Lung (tissue), 16 donors: Measurements from ENCODE around the gene LIG4. TPM values are rescaled to one million over a fixed set of nuclear protein-coding genes. Genes with fewer than 3 reads are reported as not detected.

Experiments
- ATAC-seq: fragments of 200-7000 bp; cut with Tn5 transposase; one replicate; pipeline ENCODE4 v1.9.1; 2020; ENCODE audit warnings: moderate number of reproducible peaks; ENCODE audit not compliant: insufficient read depth, low FRiP score
- DNase-seq, 3 donors: peaks; one replicate each; pipeline ENCODE4 v3.0.0-alpha.2; 2013 to 2017
- H3K27ac ChIP-seq, 2 donors: one replicate each; pipeline ENCODE4 v1.5.1; 2013; ENCODE audit warnings: mild to moderate bottlenecking in 2 of 2, moderate library complexity in 2 of 2, control low read depth in 1 of 2, inconsistent platforms in 1 of 2, low read depth in 1 of 2, low read length in 1 of 2
- H3K27me3 ChIP-seq, 3 donors: one replicate each; pipeline ENCODE4 v1.5.1; 2013; ENCODE audit warnings: low read length in 2 of 3; ENCODE audit not compliant: control insufficient read depth in 3 of 3, insufficient read depth in 3 of 3
- H3K36me3 ChIP-seq, 4 donors: one replicate each; pipeline ENCODE4 v1.5.1; 2013; ENCODE audit warnings: low read length in 4 of 4, mild to moderate bottlenecking in 1 of 4, moderate library complexity in 1 of 4; ENCODE audit not compliant: control insufficient read depth in 4 of 4, insufficient read depth in 4 of 4
- H3K4me1 ChIP-seq, 5 donors: one replicate each; pipeline ENCODE4 v1.5.1; 2013; ENCODE audit warnings: low read length in 5 of 5, mild to moderate bottlenecking in 2 of 5, moderate library complexity in 1 of 5; ENCODE audit not compliant: control insufficient read depth in 5 of 5, insufficient read depth in 5 of 5
- H3K4me3 ChIP-seq: one replicate; pipeline ENCODE4 v1.5.1; 2013; ENCODE audit warnings: mild to moderate bottlenecking, control low read depth, moderate library complexity
- H3K9ac ChIP-seq, 2 donors: one replicate each; pipeline ENCODE4 v1.5.1; 2013; ENCODE audit warnings: low read length in 2 of 2, control low read depth in 1 of 2; ENCODE audit not compliant: insufficient read depth in 1 of 2
- H3K9me3 ChIP-seq, 4 donors: one replicate each; pipeline ENCODE4 v1.5.1; 2013; ENCODE audit warnings: low read length in 3 of 4, mild to moderate bottlenecking in 1 of 4, moderate library complexity in 1 of 4; ENCODE audit not compliant: control insufficient read depth in 4 of 4, insufficient read depth in 3 of 4
- WGBS, 2 donors: extraction: QIAGEN DNeasy Blood & Tissue Kit; methylation state at CpG; one replicate each; pipeline ENCODE4 v1.1.7; 2013; 5-methylcytosine and 5-hydroxymethylcytosine counted together
- long read RNA-seq, 5 donors: transcript quantifications; one replicate each; lab custom pipeline, GENCODE V29; 2026
- polyA plus RNA-seq, 2 donors: library from polyadenylated mRNA; stranded (reverse); fragments of 200-250 nt; gene quantifications; one replicate each; pipeline ENCODE4 v1.2.1, GENCODE V29; 2013
- total RNA-seq, 2 donors: library from RNA; depleted of rRNA in 1 of 2; stranded (reverse); fragments of >200 nt in 1 of 2; gene quantifications; one replicate each; pipeline ENCODE4 v1.2.1, GENCODE V29; 2014 to 2021
- TF ChIP-seq, protein P1 (sequence below): IDR thresholded peaks from 2 replicates; pipeline ENCODE4 v1.5.1; 2012; ENCODE audit warnings: mild to moderate bottlenecking; ENCODE audit errors: control extremely low read depth, extremely low read depth
- donor health status: control.
- donor health status: control.
- donor health status: Bipolar disorder and iron deficiency.
- donor health status: healthy.
- donor health status: DM: yes; HTN: yes; CAD: no.

Gene LIG4
- 10 to 100 TPM in 1 of 2 donors, 1 to 10 TPM in 1; 8.6 to 10.4 TPM for total RNA-seq
- 1 to 10 TPM; 6.9 to 7.6 TPM for polyA plus RNA-seq
- long read RNA-seq, donor 1, partial matches to known transcripts, result 20 of 20 reads
- long read RNA-seq, donor 1, other reads (novel, unspliced or antisense), result 0 of 20 reads
- long read RNA-seq, donor 2, partial matches to known transcripts, result 17 of 17 reads
- long read RNA-seq, donor 2, other reads (novel, unspliced or antisense), result 0 of 17 reads
- long read RNA-seq, donor 3, partial matches to known transcripts, result 0 of 1 reads
- long read RNA-seq, donor 3, other reads (novel, unspliced or antisense), result 0 of 1 reads
- long read RNA-seq, donor 4, full-length matches to known transcripts, result 3 of 3 reads
- long read RNA-seq, donor 4, partial matches to known transcripts, result 0 of 3 reads
- long read RNA-seq, donor 4, other reads (novel, unspliced or antisense), result 0 of 3 reads
- long read RNA-seq, donor 5, full-length matches to known transcripts, result 8 of 8 reads
- long read RNA-seq, donor 5, partial matches to known transcripts, result 0 of 8 reads
- long read RNA-seq, donor 5, other reads (novel, unspliced or antisense), result 0 of 8 reads

DNA sequence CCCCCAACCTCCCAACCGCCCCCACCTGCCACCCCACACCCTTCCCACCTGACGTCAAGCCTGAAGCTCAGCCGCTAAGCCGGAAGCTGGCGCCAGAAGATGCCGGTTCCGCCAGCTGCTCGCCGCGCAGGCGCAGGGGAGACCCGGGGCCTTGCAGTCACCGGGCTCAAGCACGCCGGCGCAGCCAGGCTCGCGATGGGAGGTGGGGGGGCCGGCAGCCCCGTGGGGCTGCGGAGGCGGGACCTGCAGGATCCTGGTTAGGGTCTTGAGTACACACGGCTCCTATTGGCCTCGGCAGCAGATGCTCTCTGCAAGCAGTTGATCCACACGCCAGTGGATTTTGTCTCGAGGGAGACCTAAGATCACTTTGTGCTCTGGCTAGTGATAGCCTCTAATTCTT lies at the start of gene LIG4:
Gene LIG4, minus strand, starts transcription at position 101 of the 400 bp plus-strand sequence. CDS start 4,268 bp downstream, outside the sequence.
- H3K9ac ChIP-seq, result peak within 1 kb of the TSS; percentile 21 to 80
- H3K4me1 ChIP-seq, result peaks cover 10 to 39% (median 16%) of the 10 kb centered on the region in 5 donors
- H3K36me3 ChIP-seq, result peaks cover 0 to 4% (median 0%) of the 10 kb centered on the region in 4 donors
- peak; percentile 93 to 97 (median 95) for DNase-seq
- no peaks in the 10 kb centered on the region for H3K27me3 ChIP-seq
- peak within 1 kb of the TSS; percentile 36 to 86 for H3K27ac ChIP-seq
- 0% methylated on average over 22 to 25 of the region's 26 CpGs for whole genome bisulfite sequencing, 2 donors
- peak; percentile 53 for ATAC-seq
- H3K9me3 ChIP-seq, result no peaks in the 10 kb centered on the region
- H3K4me3 ChIP-seq, result peak within 1 kb of the TSS; percentile 27
- TF ChIP-seq, protein P1, sequence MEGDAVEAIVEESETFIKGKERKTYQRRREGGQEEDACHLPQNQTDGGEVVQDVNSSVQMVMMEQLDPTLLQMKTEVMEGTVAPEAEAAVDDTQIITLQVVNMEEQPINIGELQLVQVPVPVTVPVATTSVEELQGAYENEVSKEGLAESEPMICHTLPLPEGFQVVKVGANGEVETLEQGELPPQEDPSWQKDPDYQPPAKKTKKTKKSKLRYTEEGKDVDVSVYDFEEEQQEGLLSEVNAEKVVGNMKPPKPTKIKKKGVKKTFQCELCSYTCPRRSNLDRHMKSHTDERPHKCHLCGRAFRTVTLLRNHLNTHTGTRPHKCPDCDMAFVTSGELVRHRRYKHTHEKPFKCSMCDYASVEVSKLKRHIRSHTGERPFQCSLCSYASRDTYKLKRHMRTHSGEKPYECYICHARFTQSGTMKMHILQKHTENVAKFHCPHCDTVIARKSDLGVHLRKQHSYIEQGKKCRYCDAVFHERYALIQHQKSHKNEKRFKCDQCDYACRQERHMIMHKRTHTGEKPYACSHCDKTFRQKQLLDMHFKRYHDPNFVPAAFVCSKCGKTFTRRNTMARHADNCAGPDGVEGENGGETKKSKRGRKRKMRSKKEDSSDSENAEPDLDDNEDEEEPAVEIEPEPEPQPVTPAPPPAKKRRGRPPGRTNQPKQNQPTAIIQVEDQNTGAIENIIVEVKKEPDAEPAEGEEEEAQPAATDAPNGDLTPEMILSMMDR, result no peak

- no peaks in the 10 kb centered on the region for H3K9me3 ChIP-seq
- no peak overlapping the region for H3K4me3 ChIP-seq
- WGBS, 2 donors, result 71 to 83% methylated on average over 9 of the region's 9 CpGs
- H3K27me3 ChIP-seq, result no peaks in the 10 kb centered on the region
- H3K27ac ChIP-seq, result no peak overlapping the region
- peaks cover 0 to 17% (median 3%) of the 10 kb centered on the region in 5 donors for H3K4me1 ChIP-seq
- ATAC-seq (no peak), DNase-seq (peak; percentile 45 to 97 (median 93))
- no peaks in the 10 kb centered on the region for H3K36me3 ChIP-seq
- TF ChIP-seq, protein P1, result no peak
- H3K9ac ChIP-seq, result no peak overlapping the region
Observed at GRCh38 chr13:108263621-108264355, 48.5 kb upstream of the LIG4 start.

DNA sequence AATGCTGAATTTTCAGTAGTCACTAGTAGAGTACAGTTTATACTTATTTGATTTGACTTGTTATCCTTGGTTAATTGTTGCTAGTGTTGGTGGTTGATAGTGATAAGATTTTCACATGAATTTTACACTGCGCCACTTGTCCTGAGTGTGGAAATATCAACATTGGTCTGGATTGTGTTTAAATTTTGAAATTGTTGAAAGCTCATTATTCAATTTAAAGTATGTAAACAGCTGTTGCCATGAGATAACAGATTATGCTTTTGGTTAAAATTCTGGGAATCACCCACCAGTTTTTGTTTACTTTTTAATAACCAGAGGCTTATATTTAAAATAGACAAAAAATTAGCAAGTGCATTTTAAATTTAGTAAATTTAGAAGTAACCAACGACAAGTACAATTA lies 41.9 kb upstream of the LIG4 start:
- DNase-seq (no peak), ATAC-seq (no peak)
- Histone ChIP-seq H3K4me3 (no peak overlapping the region), H3K36me3 (no peaks in the 10 kb centered on the region), H3K9me3 (no peaks in the 10 kb centered on the region), H3K27me3 (no peaks in the 10 kb centered on the region), H3K4me1 (no peaks in the 10 kb centered on the region), H3K9ac (no peak overlapping the region), H3K27ac (no peak overlapping the region)
- TF ChIP-seq, protein P1, result no peak
- 71 to 88% methylated on average over 2 of the region's 2 CpGs for WGBS, 2 donors
